HCT116 (cell line): ENCODE results near the gene PTPN7. TPM values are rescaled to one million over a fixed set of nuclear protein-coding genes. Genes with fewer than 3 reads are reported as not detected.

Experiments
- ATAC-seq: fragments of 200-7000 bp; cut with Tn5 transposase; 2 replicates; pipeline ENCODE4 v1.9.1; 2020; ENCODE audit warnings: mild to moderate bottlenecking, moderate library complexity
- BruUV-seq: library from RNA; stranded (reverse); fragments of 400-500 nt; replicated peaks from 2 replicates; lab custom pipeline; 2021; lab: Mats Ljungman, UMichigan
- CTCF ChIA-PET: fragments of 300-600 bp; sonication (Branson Sonifier 250); formaldehyde crosslinking; loops from one replicate; lab custom pipeline; 2021; ENCODE audit warnings: antibody characterized with exemption; lab: Charles Lee
- POLR2A ChIA-PET: fragments of 300-600, 350-600 bp; sonication (Branson Sonifier 250); formaldehyde crosslinking; loops from one replicate; lab custom pipeline; 2021; ENCODE audit warnings: antibody characterized with exemption; lab: Charles Lee
- RAD21 ChIA-PET, 2 experiments: fragments of 300-600 bp; sonication (Branson Sonifier 250); formaldehyde crosslinking; loops; one replicate each; lab custom pipeline; 2023; ENCODE audit warnings: low total read pairs in 2 of 2; ENCODE audit not compliant: uncharacterized antibody in 2 of 2, unreplicated experiment in 2 of 2, low non-redundant PET in 1 of 2; lab: Charles Lee
- DNase-seq: peaks from one replicate; pipeline ENCODE4 v3.0.0-alpha.2; 2010; ENCODE audit warnings: low read depth, low spot score
- H2AFZ ChIP-seq: fragments of 200-600 bp; shearing (Covaris generic), sonication (generic); 2 replicates; pipeline ENCODE4 v1.6.1; 2017; ENCODE audit warnings: low read depth, mixed run types, mixed read lengths, antibody characterized with exemption, low read length; ENCODE audit not compliant: poor library complexity, severe bottlenecking
- H3K27ac ChIP-seq: 2 replicates; pipeline ENCODE4 v1.5.1; 2012; ENCODE audit warnings: low read depth, low read length
- H3K27me3 ChIP-seq: fragments of 200-600 bp; sonication (generic); 2 replicates; pipeline ENCODE4 v1.6.1; 2016; ENCODE audit warnings: mixed run types, low read length, mixed read lengths; ENCODE audit not compliant: insufficient read depth
- H3K36me3 ChIP-seq, 2 experiments: fragments of 200-500 bp in 1 of 2; fragments of 200-600 bp in 1 of 2; sonication (Bioruptor generic) in 1 of 2; sonication (generic) in 1 of 2; 2 replicates each; pipeline versions ENCODE4 v1.5.1 to v1.6.1; 2014 to 2016; ENCODE audit warnings: low read length in 2 of 2, inconsistent platforms in 1 of 2, mixed read lengths in 1 of 2, mixed run types in 1 of 2; ENCODE audit not compliant: insufficient read depth in 2 of 2, control insufficient read depth in 1 of 2
- H3K4me1 ChIP-seq, 2 experiments: fragments of 200-600 bp in 1 of 2; sonication (generic) in 1 of 2; 2 replicates each; pipeline versions ENCODE4 v1.5.1 to v1.6.1; 2012 to 2017; ENCODE audit warnings: low read length in 2 of 2, inconsistent platforms in 1 of 2, mild to moderate bottlenecking in 1 of 2, mixed read lengths in 1 of 2, mixed run types in 1 of 2, moderate library complexity in 1 of 2; ENCODE audit not compliant: insufficient read depth in 2 of 2, control insufficient read depth in 1 of 2
- H3K4me2 ChIP-seq: fragments of 200-600 bp; sonication (generic); 2 replicates; pipeline ENCODE4 v1.6.1; 2017; ENCODE audit warnings: mixed run types, low read length, mixed read lengths
- H3K4me3 ChIP-seq, 2 experiments: fragments of 200-600 bp in 1 of 2; sonication (generic) in 1 of 2; replicated peaks in 1 of 2; 2 replicates each; pipeline ENCODE4 v1.5.1; 2011 to 2016; ENCODE audit warnings: low read length in 2 of 2, control low read depth in 1 of 2, low read depth in 1 of 2, mild to moderate bottlenecking in 1 of 2, mixed read lengths in 1 of 2, mixed run types in 1 of 2
- H3K79me2 ChIP-seq: fragments of 200-600 bp; sonication (generic); 2 replicates; pipeline ENCODE4 v1.6.1; 2017; ENCODE audit warnings: mild to moderate bottlenecking, mixed run types, low read length, moderate library complexity, mixed read lengths; ENCODE audit not compliant: insufficient read depth
- H3K9ac ChIP-seq: fragments of 200-600 bp; sonication (generic); 2 replicates; pipeline ENCODE4 v1.6.1; 2016; ENCODE audit warnings: low read length, mixed read lengths
- H3K9me2 ChIP-seq: fragments of 200-600 bp; sonication (generic), shearing (Covaris generic); 2 replicates; pipeline ENCODE4 v1.6.1; 2017; ENCODE audit warnings: mixed run types, mild to moderate bottlenecking, moderate library complexity; ENCODE audit not compliant: insufficient read depth
- H3K9me3 ChIP-seq, 2 experiments: fragments of 200-500 bp in 1 of 2; fragments of 200-600 bp in 1 of 2; sonication (Bioruptor generic) in 1 of 2; sonication (generic) in 1 of 2; 2 replicates each; pipeline ENCODE4 v1.6.1; 2014 to 2017; ENCODE audit warnings: low read length in 2 of 2, mixed read lengths in 2 of 2, inconsistent platforms in 1 of 2, low read depth in 1 of 2, mild to moderate bottlenecking in 1 of 2, mixed run types in 1 of 2, moderate library complexity in 1 of 2; ENCODE audit not compliant: control insufficient read depth in 1 of 2, insufficient read depth in 1 of 2
- H4K20me1 ChIP-seq: fragments of 200-600 bp; sonication (generic), shearing (Covaris generic); 2 replicates; pipeline ENCODE4 v1.6.1; 2017; ENCODE audit warnings: mixed run types, mild to moderate bottlenecking, moderate library complexity; ENCODE audit not compliant: insufficient read depth
- CEBPB ChIP-seq: IDR thresholded peaks from 2 replicates; pipeline ENCODE4 v1.6.1; 2012; ENCODE audit warnings: low read depth
- CTCF ChIP-seq, 3 experiments: fragments of 200-600 bp in 1 of 3; sonication (generic) in 1 of 3; IDR thresholded peaks in 2 of 3; conservative IDR thresholded peaks in 1 of 3; 2 replicates each; pipeline ENCODE4 v1.5.1; 2012 to 2017; ENCODE audit warnings: low read depth in 2 of 3, low read length in 2 of 3, antibody characterized with exemption in 1 of 3, borderline replicate concordance in 1 of 3, control low read depth in 1 of 3, mild to moderate bottlenecking in 1 of 3, mixed read lengths in 1 of 3, mixed run types in 1 of 3, moderate library complexity in 1 of 3; ENCODE audit not compliant: insufficient read depth in 1 of 3
- ELF1 ChIP-seq: IDR thresholded peaks from 2 replicates; pipeline ENCODE4 v1.6.1; 2012; ENCODE audit warnings: low read depth, borderline replicate concordance
- EZH2 ChIP-seq: fragments of 200-600 bp; sonication (generic); IDR thresholded peaks from 2 replicates; pipeline ENCODE4 v1.6.1; 2017; ENCODE audit warnings: antibody characterized with exemption, mixed run types
- EZH2phosphoT487 ChIP-seq: fragments of 200-600 bp; IDR thresholded peaks from 2 replicates; pipeline ENCODE4 v1.6.1; 2018; ENCODE audit warnings: antibody characterized with exemption, borderline replicate concordance
- FOSL1 ChIP-seq: IDR thresholded peaks from 2 replicates; pipeline ENCODE4 v1.6.1; 2012; ENCODE audit warnings: low read depth
- JUND ChIP-seq: IDR thresholded peaks from 2 replicates; pipeline ENCODE4 v1.6.1; 2012
- POLR2A ChIP-seq: IDR thresholded peaks from 2 replicates; pipeline ENCODE4 v1.7.0; 2011; ENCODE audit warnings: borderline replicate concordance; ENCODE audit not compliant: insufficient read depth, insufficient read length; ENCODE audit errors: extremely low read depth
- POLR2AphosphoS5 ChIP-seq: IDR thresholded peaks from 2 replicates; pipeline ENCODE4 v1.6.1; 2011; ENCODE audit warnings: mild to moderate bottlenecking, low read depth, low read length, moderate library complexity
- SIN3A ChIP-seq: IDR thresholded peaks from 2 replicates; pipeline ENCODE4 v1.6.1; 2012; ENCODE audit warnings: low read depth
- SP1 ChIP-seq: IDR thresholded peaks from 2 replicates; pipeline ENCODE4 v1.6.1; 2012; ENCODE audit warnings: low read depth
- SRF ChIP-seq: IDR thresholded peaks from 2 replicates; pipeline ENCODE4 v1.6.1; 2012; ENCODE audit warnings: low read depth
- TCF7L2 ChIP-seq: IDR thresholded peaks from 2 replicates; pipeline ENCODE4 v1.7.0; 2011; ENCODE audit warnings: borderline replicate concordance, inconsistent platforms; ENCODE audit not compliant: insufficient read depth, insufficient read length; ENCODE audit errors: extremely low read depth
- YY1 ChIP-seq: IDR thresholded peaks from 2 replicates; pipeline ENCODE4 v1.6.1; 2011; ENCODE audit warnings: low read length, low read depth, moderate library complexity, mild to moderate bottlenecking; ENCODE audit not compliant: insufficient replicate concordance; ENCODE audit errors: extremely low read depth
- ZBTB33 ChIP-seq: IDR thresholded peaks from 2 replicates; pipeline ENCODE4 v1.6.1; 2011; ENCODE audit warnings: mild to moderate bottlenecking, low read length, moderate library complexity; ENCODE audit not compliant: insufficient replicate concordance; ENCODE audit errors: extremely low read depth
- intact Hi-C: fragments of 100-400 bp; cut with micrococcal nuclease; formaldehyde crosslinking; loops from 2 replicates; pipeline ENCODE4 v1.10.0; 2022
- total RNA-seq: library from RNA; stranded (reverse); gene quantifications from one replicate; pipeline ENCODE4 v1.2.1, GENCODE V29; 2021; ENCODE audit not compliant: unreplicated experiment
- TF ChIP-seq, protein P1 (sequence below): IDR thresholded peaks from 2 replicates; pipeline ENCODE4 v1.6.1; 2012

Gene PTPN7
- total RNA-seq, 1 experiment from 2014 or later = 0.76 TPM

DNA sequence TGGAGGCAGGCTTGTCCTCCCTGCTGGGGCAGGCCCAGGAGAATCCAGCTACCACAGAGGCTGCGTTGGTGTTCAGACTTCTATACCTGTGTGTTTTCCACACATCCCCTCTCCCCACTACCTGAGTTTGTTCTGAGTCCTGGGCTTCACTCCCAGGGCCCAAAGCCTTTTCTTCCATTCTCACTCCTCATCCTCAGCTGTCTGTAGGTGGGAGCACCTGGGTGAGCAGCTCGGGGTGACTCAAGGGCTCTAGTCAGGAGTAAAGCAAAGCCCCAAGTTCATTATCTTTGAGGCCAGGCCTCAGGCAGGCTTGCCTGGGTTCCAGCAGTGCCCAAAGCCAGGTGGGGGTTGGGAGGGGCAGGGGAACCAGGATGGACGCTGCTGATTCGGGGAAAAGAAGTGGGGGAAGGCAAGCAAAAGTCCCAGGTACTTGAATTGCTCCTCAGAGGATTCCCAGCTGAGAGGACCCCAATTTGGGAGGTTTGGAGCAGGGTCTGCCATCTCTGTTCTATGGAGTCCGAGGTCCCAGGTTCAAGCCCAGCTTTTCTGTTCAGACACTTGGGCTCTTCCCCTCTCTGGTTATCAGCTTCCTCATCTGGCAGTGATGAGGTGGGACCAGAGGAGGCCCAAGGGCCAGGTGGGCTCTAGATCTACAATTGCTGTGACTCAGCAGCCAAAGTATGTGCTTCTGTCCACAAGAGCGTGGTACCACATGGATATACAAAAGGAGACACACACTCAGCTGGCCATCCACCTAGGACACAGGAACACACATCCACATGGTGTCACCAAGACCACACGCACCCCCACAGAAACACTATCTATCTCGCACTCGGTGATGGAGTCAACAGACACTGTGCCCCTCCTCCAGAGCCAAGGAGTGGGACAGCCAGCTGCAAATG lies 5.8 kb upstream of the PTPN7 start:
- POLR2A ChIA-PET = no interaction called here
- H3K27me3 ChIP-seq = no peaks in the 10 kb centered on the region
- intact Hi-C loops = no loop called here
- no peak overlapping the region for H2AFZ ChIP-seq
- RAD21 ChIA-PET = no interaction called here
- no peak overlapping the region for H3K4me3 ChIP-seq
- no peak for TF ChIP-seq TCF7L2
- no peak for TF ChIP-seq ZBTB33
- TF ChIP-seq JUND = no peak
- no peak for TF ChIP-seq ELF1
- TF ChIP-seq EZH2phosphoT487 = no peak
- no peak for TF ChIP-seq CTCF (IDR thresholded peaks at IDR 0.05 in 2 of 3, conservative IDR thresholded peaks at IDR 0.05 in 1 of 3; ENCODE audit: borderline replicate concordance in 1 of 3, insufficient read depth in 1 of 3, low read depth in 2 of 3, low read length in 2 of 3)
- TF ChIP-seq EZH2 = no peak
- TF ChIP-seq CEBPB = no peak
- no peak for TF ChIP-seq SRF
- no peak for TF ChIP-seq POLR2A
- TF ChIP-seq SIN3A = no peak
- no peak for TF ChIP-seq YY1
- no peak for TF ChIP-seq FOSL1
- TF ChIP-seq POLR2AphosphoS5 = no peak
- no peak for TF ChIP-seq SP1
- TF ChIP-seq, protein P1, sequence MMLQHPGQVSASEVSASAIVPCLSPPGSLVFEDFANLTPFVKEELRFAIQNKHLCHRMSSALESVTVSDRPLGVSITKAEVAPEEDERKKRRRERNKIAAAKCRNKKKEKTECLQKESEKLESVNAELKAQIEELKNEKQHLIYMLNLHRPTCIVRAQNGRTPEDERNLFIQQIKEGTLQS = no peak
- CTCF ChIA-PET = no interaction called here
- no peaks in the 10 kb centered on the region for H3K4me1 ChIP-seq
- ATAC-seq = no peak
- H3K27ac ChIP-seq = no peak overlapping the region
- H3K36me3 ChIP-seq = no peaks in the 10 kb centered on the region
- no peak for DNase-seq
- no peaks in the 10 kb centered on the region for H4K20me1 ChIP-seq
- no peak overlapping the region for H3K9ac ChIP-seq
- no peak overlapping the region for H3K4me2 ChIP-seq
- no TSS peak for BruUV-seq
- H3K9me3 ChIP-seq = no peaks in the 10 kb centered on the region
- no peaks in the 10 kb centered on the region for H3K79me2 ChIP-seq
- no peaks in the 10 kb centered on the region for H3K9me2 ChIP-seq
